Measurements from ENCODE around the gene TMEM139. TPM values are rescaled to one million over a fixed set of nuclear protein-coding genes. Genes with fewer than 3 reads are reported as not detected.

Gene TMEM139
- total RNA-seq, 1 donor from 2014 or later = 0.89 TPM

- intact Hi-C loops (cut with micrococcal nuclease) = loop anchor here (1.0 kb wide), 6 partner anchors 25 to 479 kb away; partner anchors contain the start of genes GSTK1 and ZYX
These were observed 3.4 kb downstream of the TMEM139 start, which contains the start of gene CASP2 for GRCh38 chr7:143287935-143288826. Gene CASP2, plus strand, starts transcription at chr7:143288351. Its CDS starts 105 bp downstream, at chr7:143288456.

GRCh38 chr7:143288836-143289235 is 4.1 kb downstream of the TMEM139 start:
- intact Hi-C loops (cut with micrococcal nuclease) = loop anchor here (1.0 kb wide), 6 partner anchors 26 to 480 kb away; partner anchors contain the start of genes GSTK1 and ZYX

GRCh38 chr7:143289421-143289820 is 4.7 kb downstream of the TMEM139 start:
- intact Hi-C loops (cut with micrococcal nuclease) = no loop called here

- intact Hi-C loops (cut with micrococcal nuclease) = loop anchor here (1.0 kb wide), 1 partner anchor 10 kb away; no protein-coding TSS in a partner anchor
These were observed 5.1 kb downstream of the TMEM139 start for GRCh38 chr7:143289888-143290287.

- intact Hi-C loops (cut with micrococcal nuclease) = loop anchor here (1.0 kb wide), 1 partner anchor 10 kb away; no protein-coding TSS in a partner anchor
These were observed 5.5 kb downstream of the TMEM139 start for GRCh38 chr7:143290293-143290692.

GRCh38 chr7:143292876-143293275 is 8.1 kb downstream of the TMEM139 start:
- intact Hi-C loops (cut with micrococcal nuclease) = no loop called here

GRCh38 chr7:143295870-143296269 is 11.1 kb downstream of the TMEM139 start:
- intact Hi-C loops (cut with micrococcal nuclease) = no loop called here

GRCh38 chr7:143296686-143297085 is 11.9 kb downstream of the TMEM139 start:
- intact Hi-C loops (cut with micrococcal nuclease) = no loop called here

GRCh38 chr7:143299346-143299745 is 14.6 kb downstream of the TMEM139 start:
- intact Hi-C loops (cut with micrococcal nuclease) = no loop called here

- intact Hi-C loops (cut with micrococcal nuclease) = loop anchor here (1.0 to 10.0 kb wide), 4 partner anchors 10 to 295 kb away; no protein-coding TSS in a partner anchor
These were observed 15.1 kb downstream of the TMEM139 start for GRCh38 chr7:143299840-143300239.

GRCh38 chr7:143300959-143301935 is 16.5 kb downstream of the TMEM139 start:
- intact Hi-C loops (cut with micrococcal nuclease) = loop anchor here (1.0 to 10.0 kb wide), 4 partner anchors 11 to 296 kb away; no protein-coding TSS in a partner anchor

GRCh38 chr7:143303733-143304132 is 19.0 kb downstream of the TMEM139 start:
- intact Hi-C loops (cut with micrococcal nuclease) = loop anchor here (5.0 to 10.0 kb wide), 2 partner anchors 114 to 299 kb away; no protein-coding TSS in a partner anchor

- intact Hi-C loops (cut with micrococcal nuclease) = loop anchor here (1.0 to 10.0 kb wide), 4 partner anchors 42 to 300 kb away; no protein-coding TSS in a partner anchor
These were observed 20.2 kb downstream of the TMEM139 start for GRCh38 chr7:143304938-143305337.

- intact Hi-C loops (cut with micrococcal nuclease) = loop anchor here (1.0 to 10.0 kb wide), 3 partner anchors 42 to 301 kb away; no protein-coding TSS in a partner anchor
These were observed 20.8 kb downstream of the TMEM139 start for GRCh38 chr7:143305423-143306070.

- intact Hi-C loops (cut with micrococcal nuclease) = loop anchor here (5.0 to 10.0 kb wide), 2 partner anchors 39 to 304 kb away; no protein-coding TSS in a partner anchor
These were observed 23.9 kb downstream of the TMEM139 start for GRCh38 chr7:143308632-143309031.

- intact Hi-C loops (cut with micrococcal nuclease) = no loop called here
These were observed 29.4 kb downstream of the TMEM139 start for GRCh38 chr7:143314127-143314526.

GRCh38 chr7:143315776-143316175 is 31.0 kb downstream of the TMEM139 start, which contains the start of gene CLCN1:
Gene CLCN1, plus strand, starts transcription at chr7:143316111. Its CDS starts 102 bp downstream, at chr7:143316213.
- intact Hi-C loops (cut with micrococcal nuclease) = no loop called here

- intact Hi-C loops (cut with micrococcal nuclease) = no loop called here
These were observed 31.7 kb downstream of the TMEM139 start for GRCh38 chr7:143316492-143316891.

- intact Hi-C loops (cut with micrococcal nuclease) = no loop called here
These were observed 33.9 kb downstream of the TMEM139 start for GRCh38 chr7:143318661-143319060.

- intact Hi-C loops (cut with micrococcal nuclease) = no loop called here
These were observed 35.9 kb downstream of the TMEM139 start for GRCh38 chr7:143320620-143321019.

Data from T-helper 2 cell treated with Interferon-gamma antibody and Interleukin-4, amounts not matched to agents 100 ng/mL and 5 ng/mL, for 36 hours (primary cell).